GM15510 (cell line): ENCODE measurements around the gene DNAJB8.

Experiments
- POLR2A ChIP-seq: IDR thresholded peaks from 3 replicates; pipeline ENCODE4 v1.6.1; 2011; ENCODE audit warnings: borderline replicate concordance; ENCODE audit not compliant: insufficient read length; ENCODE audit errors: extremely low read depth

Gene DNAJB8

GRCh38 chr3:128455786-128456748 is 10.6 kb downstream of the DNAJB8 start:
- no peak for TF ChIP-seq POLR2A

- TF ChIP-seq POLR2A: no peak
These were observed 11.6 kb downstream of the DNAJB8 start for GRCh38 chr3:128455116-128455515.

DNA sequence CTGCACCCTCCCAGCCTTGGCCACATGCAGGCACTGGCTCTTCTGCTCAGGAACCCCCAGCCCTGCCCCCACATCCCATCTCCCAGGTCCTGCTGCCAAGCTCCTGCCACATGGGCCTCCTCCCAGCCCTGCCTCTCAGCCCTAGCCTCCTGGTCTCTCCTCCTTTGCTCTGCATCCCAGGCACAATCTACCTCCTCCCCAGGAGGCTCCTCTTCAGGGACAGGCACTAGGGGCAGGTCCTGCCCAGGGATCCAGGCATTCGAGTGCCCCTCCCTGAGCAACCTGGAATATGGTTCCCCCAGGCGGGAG is 12.4 kb downstream of the DNAJB8 start:
- no peak for TF ChIP-seq POLR2A

GRCh38 chr3:128453501-128454309 is 13.0 kb downstream of the DNAJB8 start:
- no peak for TF ChIP-seq POLR2A

DNA sequence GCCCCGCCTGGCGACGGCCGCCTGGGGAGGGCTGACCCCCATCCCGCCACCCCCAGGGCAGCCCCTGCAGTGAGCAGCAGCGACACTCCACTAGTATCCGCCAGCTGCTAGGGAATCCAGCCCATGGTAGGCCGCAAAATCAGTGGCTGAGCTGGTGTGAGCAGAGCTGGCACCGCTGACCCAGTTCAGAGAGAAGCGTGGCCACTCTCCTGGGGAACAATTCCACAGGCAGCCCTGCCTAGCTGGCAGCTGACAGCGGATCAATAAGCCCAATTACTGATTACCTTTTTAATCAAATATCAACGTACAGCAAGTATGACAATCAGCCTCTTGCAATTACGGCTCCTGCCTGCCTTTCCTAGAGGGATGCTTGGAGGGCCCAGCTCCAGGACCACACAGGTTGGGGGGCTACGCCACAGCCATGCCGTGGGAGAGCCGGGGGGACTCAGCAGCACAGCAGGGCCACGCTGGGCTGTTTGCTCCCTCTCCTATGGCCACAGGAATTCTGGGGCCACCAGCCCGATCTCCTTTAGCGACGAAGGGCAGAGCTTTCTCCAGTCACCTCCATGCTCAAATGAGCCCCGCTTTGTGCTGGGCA is 13.9 kb downstream of the DNAJB8 start:
- TF ChIP-seq POLR2A: no peak

- TF ChIP-seq POLR2A: no peak
These were observed 14.6 kb downstream of the DNAJB8 start for GRCh38 chr3:128452120-128452519.

DNA sequence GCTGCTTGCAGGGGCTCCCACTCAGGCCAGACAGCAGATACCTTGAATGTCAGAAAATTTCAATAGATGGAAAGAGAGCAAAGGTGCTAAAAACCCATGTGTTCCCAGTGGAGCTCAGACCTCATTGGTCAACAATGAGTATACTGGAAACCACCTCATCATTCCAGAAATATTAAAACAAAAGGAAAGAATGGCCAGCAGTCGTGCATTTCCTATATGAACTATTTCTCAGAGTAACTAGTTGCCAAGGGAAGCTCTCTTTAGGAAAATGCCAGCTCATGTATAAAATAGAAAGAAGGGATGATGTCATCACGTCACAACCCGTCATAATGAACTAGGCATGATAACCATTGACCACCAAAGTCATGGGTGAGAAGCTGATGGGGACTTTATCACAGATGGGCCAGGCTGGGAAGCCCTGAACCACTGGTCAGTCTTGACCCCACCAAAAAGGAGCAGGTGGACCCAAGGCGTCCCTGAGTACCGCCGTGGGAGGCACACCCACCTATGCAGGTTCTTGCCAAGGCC is 17.5 kb downstream of the DNAJB8 start:
- no peak for TF ChIP-seq POLR2A

DNA sequence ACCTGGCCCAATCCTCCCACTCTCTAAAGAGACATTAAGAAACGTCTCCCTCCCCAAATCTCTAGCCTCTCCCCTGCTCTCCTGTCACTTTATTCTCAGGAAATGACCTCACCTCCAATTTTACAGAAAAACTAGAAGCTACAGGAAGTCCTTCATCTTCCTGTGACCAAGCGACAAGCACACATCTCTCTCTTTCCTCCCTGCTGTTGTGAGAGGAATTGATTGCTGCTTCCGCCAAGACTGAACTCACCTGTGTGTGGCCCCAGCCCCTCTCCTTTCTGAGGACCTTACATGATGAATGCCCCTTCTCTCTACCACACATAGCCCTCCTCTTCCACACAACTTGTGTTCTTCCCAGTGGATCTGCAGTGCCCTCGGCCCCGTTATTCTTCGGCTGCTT is 18.2 kb downstream of the DNAJB8 start:
- TF ChIP-seq POLR2A: no peak

GRCh38 chr3:128447561-128448013 is 19.1 kb downstream of the DNAJB8 start:
- no peak for TF ChIP-seq POLR2A

- TF ChIP-seq POLR2A: no peak
These were observed 19.9 kb downstream of the DNAJB8 start for GRCh38 chr3:128446821-128447220.

- TF ChIP-seq POLR2A: no peak
These were observed 21.3 kb downstream of the DNAJB8 start for GRCh38 chr3:128445357-128445756.

DNA sequence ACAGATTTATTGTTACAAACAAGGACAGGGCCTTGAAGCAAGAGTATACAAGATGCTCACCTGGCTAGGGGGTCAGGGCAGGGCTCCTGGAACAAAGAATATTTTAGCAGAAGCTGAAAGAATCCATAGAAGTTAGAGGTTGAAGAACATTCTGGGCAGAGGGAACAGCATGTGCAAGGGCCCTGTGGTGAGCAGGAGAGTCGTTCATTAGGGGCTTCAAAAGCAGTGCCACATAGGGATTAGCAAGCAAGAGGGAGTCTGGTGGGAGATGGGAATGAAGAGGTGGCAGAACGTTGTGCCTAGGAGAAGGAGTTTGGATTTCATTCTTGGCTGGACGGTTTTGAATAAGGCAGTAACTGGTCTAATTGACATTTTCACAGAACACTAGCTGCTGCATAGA is 22.9 kb downstream of the DNAJB8 start:
- no peak for TF ChIP-seq POLR2A

DNA sequence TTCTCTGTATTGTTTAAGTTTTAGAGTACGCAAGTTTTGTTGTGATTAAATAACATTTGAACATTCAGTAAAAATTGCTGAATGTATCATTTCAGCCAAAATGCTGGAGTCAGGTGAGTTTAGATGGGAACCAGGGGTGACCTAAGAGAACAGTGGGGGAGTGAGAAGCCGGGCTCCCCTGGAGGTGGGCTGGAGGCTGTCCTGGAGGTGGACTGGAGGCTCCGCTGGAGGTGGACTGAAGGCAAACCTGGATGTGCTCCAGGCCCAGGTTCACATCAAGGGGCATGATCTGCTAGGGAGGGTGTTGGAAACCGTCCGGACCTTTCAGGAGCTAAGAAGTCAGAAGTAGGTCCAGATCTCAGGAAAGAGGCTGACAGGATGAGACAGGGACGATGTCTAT is 23.7 kb downstream of the DNAJB8 start:
- no peak for TF ChIP-seq POLR2A

GRCh38 chr3:128442070-128442469 is 24.6 kb downstream of the DNAJB8 start:
- TF ChIP-seq POLR2A: no peak

GRCh38 chr3:128439226-128439625 is 27.5 kb downstream of the DNAJB8 start:
- TF ChIP-seq POLR2A: no peak
